Measurements from ENCODE around the gene EPS8. TPM values are rescaled to one million over a fixed set of nuclear protein-coding genes. Genes with fewer than 3 reads are reported as not detected.
A peak's percentile ranks its signal among the peaks of the same experiment; 100 is the strongest.

Gene EPS8
- total RNA-seq, 1 donor from 2014 or later = 35.3 TPM

- Histone ChIP-seq H3K27me3 (ENCODE audit: control insufficient read depth, insufficient read depth, low read length) (no peaks in the 10 kb centered on the region), H3K36me3 (ENCODE audit: control insufficient read depth, insufficient read depth, low read length) (no peaks in the 10 kb centered on the region), H3K4me3 (ENCODE audit: low read depth, low read length) (no peak overlapping the region)
- no peak for DNase-seq (ENCODE audit: low read depth)
- no peak for TF ChIP-seq CTCF (IDR thresholded peaks at IDR 0.05; ENCODE audit: insufficient read depth, low read length, severe bottlenecking)
- FAIRE-seq = no peak
These were observed 12.7 kb downstream of the EPS8 start for GRCh38 chr12:15776532-15776931.

- H3K27me3 ChIP-seq (ENCODE audit: control insufficient read depth, insufficient read depth, low read length) = no peaks in the 10 kb centered on the region
- DNase-seq (ENCODE audit: low read depth) (no peak), FAIRE-seq (no peak)
- TF ChIP-seq CTCF (IDR thresholded peaks at IDR 0.05; ENCODE audit: insufficient read depth, low read length, severe bottlenecking) = no peak
- H3K4me3 ChIP-seq (ENCODE audit: low read depth, low read length) = no peak overlapping the region
- no peaks in the 10 kb centered on the region for H3K36me3 ChIP-seq (ENCODE audit: control insufficient read depth, insufficient read depth, low read length)
These were observed 14.4 kb downstream of the EPS8 start for GRCh38 chr12:15774819-15775218.

GRCh38 chr12:15772405-15773018 lies 16.7 kb downstream of the EPS8 start:
- H3K27me3 ChIP-seq (ENCODE audit: control insufficient read depth, insufficient read depth, low read length) = no peaks in the 10 kb centered on the region
- H3K36me3 ChIP-seq (ENCODE audit: control insufficient read depth, insufficient read depth, low read length) = no peaks in the 10 kb centered on the region
- no peak for FAIRE-seq
- peak; percentile 62 for DNase-seq (ENCODE audit: low read depth)
- H3K4me3 ChIP-seq (ENCODE audit: low read depth, low read length) = no peak overlapping the region
- peak; percentile 51 for TF ChIP-seq CTCF (IDR thresholded peaks at IDR 0.05; ENCODE audit: insufficient read depth, low read length, severe bottlenecking)

GRCh38 chr12:15770581-15770980 lies 18.6 kb downstream of the EPS8 start:
- Histone ChIP-seq H3K4me3 (ENCODE audit: low read depth, low read length) (no peak overlapping the region), H3K27me3 (ENCODE audit: control insufficient read depth, insufficient read depth, low read length) (no peaks in the 10 kb centered on the region), H3K36me3 (ENCODE audit: control insufficient read depth, insufficient read depth, low read length) (no peaks in the 10 kb centered on the region)
- FAIRE-seq = no peak
- no peak for TF ChIP-seq CTCF (IDR thresholded peaks at IDR 0.05; ENCODE audit: insufficient read depth, low read length, severe bottlenecking)
- DNase-seq (ENCODE audit: low read depth) = no peak

- no peak overlapping the region for H3K4me3 ChIP-seq (ENCODE audit: low read depth, low read length)
- H3K27me3 ChIP-seq (ENCODE audit: control insufficient read depth, insufficient read depth, low read length) = no peaks in the 10 kb centered on the region
- H3K36me3 ChIP-seq (ENCODE audit: control insufficient read depth, insufficient read depth, low read length) = no peaks in the 10 kb centered on the region
- FAIRE-seq = no peak
- TF ChIP-seq CTCF (IDR thresholded peaks at IDR 0.05; ENCODE audit: insufficient read depth, low read length, severe bottlenecking) = no peak
- DNase-seq (ENCODE audit: low read depth) = no peak
These were observed 19.2 kb downstream of the EPS8 start for GRCh38 chr12:15770021-15770420.

- FAIRE-seq (no peak), DNase-seq (ENCODE audit: low read depth) (no peak)
- no peak for TF ChIP-seq CTCF (IDR thresholded peaks at IDR 0.05; ENCODE audit: insufficient read depth, low read length, severe bottlenecking)
- H3K27me3 ChIP-seq (ENCODE audit: control insufficient read depth, insufficient read depth, low read length) = no peaks in the 10 kb centered on the region
- no peak overlapping the region for H3K4me3 ChIP-seq (ENCODE audit: low read depth, low read length)
- no peaks in the 10 kb centered on the region for H3K36me3 ChIP-seq (ENCODE audit: control insufficient read depth, insufficient read depth, low read length)
These were observed 19.6 kb downstream of the EPS8 start for GRCh38 chr12:15769586-15769985.
